NCI-H748 (cell line): ENCODE data around the gene TLK2.
A peak's percentile ranks its signal among the peaks of the same experiment; 100 is the strongest.
"Not testable (repeated sequence)": the region's sequence is repeated elsewhere in the genome, so short reads cannot be mapped to it uniquely, and the experiment has no call there.

Experiments used
- DNase-seq: peaks from one replicate; lab custom pipeline; 2025; ENCODE audit not compliant: unreplicated experiment; lab: John Stamatoyannopoulos, UW

Gene TLK2

GRCh38 chr17:62557532-62557931 lies 78.9 kb downstream of the TLK2 start:
- DNase-seq, result not testable (repeated sequence)

GRCh38 chr17:62558941-62559340 lies 80.3 kb downstream of the TLK2 start:
- peak; percentile 3 for DNase-seq

GRCh38 chr17:62560971-62561370 lies 82.3 kb downstream of the TLK2 start:
- DNase-seq, result not testable (repeated sequence)

- DNase-seq, result no peak
These were observed 84.0 kb downstream of the TLK2 start for GRCh38 chr17:62562656-62563055.

- no peak for DNase-seq
These were observed 87.2 kb downstream of the TLK2 start for GRCh38 chr17:62565817-62566216.

- no peak for DNase-seq
These were observed 88.5 kb downstream of the TLK2 start for GRCh38 chr17:62566996-62567578.

- DNase-seq, result no peak
These were observed 93.9 kb downstream of the TLK2 start for GRCh38 chr17:62572488-62572887.

- DNase-seq, result no peak
These were observed 94.3 kb downstream of the TLK2 start for GRCh38 chr17:62572888-62573401.

GRCh38 chr17:62573480-62574117 lies 95.0 kb downstream of the TLK2 start:
- no peak for DNase-seq

GRCh38 chr17:62576382-62576781 lies 97.8 kb downstream of the TLK2 start:
- no peak for DNase-seq

GRCh38 chr17:62578757-62579487 lies 100.3 kb downstream of the TLK2 start:
- DNase-seq, result no peak

GRCh38 chr17:62580947-62581346 lies 102.3 kb downstream of the TLK2 start:
- DNase-seq, result no peak

- DNase-seq, result no peak
These were observed 103.1 kb downstream of the TLK2 start for GRCh38 chr17:62581764-62582163.

- no peak for DNase-seq
These were observed 108.9 kb downstream of the TLK2 start for GRCh38 chr17:62587554-62587953.

- DNase-seq, result no peak
These were observed 109.5 kb downstream of the TLK2 start for GRCh38 chr17:62588109-62588508.

- DNase-seq, result no peak
These were observed 112.7 kb downstream of the TLK2 start for GRCh38 chr17:62591333-62591732.

- DNase-seq, result not testable (repeated sequence)
These were observed 113.2 kb downstream of the TLK2 start for GRCh38 chr17:62591822-62592221.

- no peak for DNase-seq
These were observed 113.9 kb downstream of the TLK2 start for GRCh38 chr17:62592341-62593099.

- no peak for DNase-seq
These were observed 116.9 kb downstream of the TLK2 start for GRCh38 chr17:62595484-62595883.

- no peak for DNase-seq
These were observed 118.0 kb downstream of the TLK2 start for GRCh38 chr17:62596662-62597061.

- no peak for DNase-seq
These were observed 118.5 kb downstream of the TLK2 start for GRCh38 chr17:62597150-62597549.
